Sigmoid colon (tissue), 4 donors: ENCODE data around the gene CRADD.

ENCODE experiments used
- POLR2AphosphoS5 ChIP-seq, 4 donors: sonication (generic); formaldehyde crosslinking; IDR thresholded peaks; one replicate each; pipeline ENCODE4 v1.6.1; 2017; ENCODE audit warnings: antibody characterized with exemption in 4 of 4
- TF ChIP-seq, protein P1 (sequence below), 4 experiments: fragments of 450-650 bp in 3 of 4; fragments of 200-600 bp in 1 of 4; IDR thresholded peaks; one replicate each; pipeline ENCODE4 v1.5.1; 2016 to 2019; ENCODE audit warnings: antibody characterized with exemption in 4 of 4, mild to moderate bottlenecking in 3 of 4, moderate library complexity in 2 of 4

DNA sequence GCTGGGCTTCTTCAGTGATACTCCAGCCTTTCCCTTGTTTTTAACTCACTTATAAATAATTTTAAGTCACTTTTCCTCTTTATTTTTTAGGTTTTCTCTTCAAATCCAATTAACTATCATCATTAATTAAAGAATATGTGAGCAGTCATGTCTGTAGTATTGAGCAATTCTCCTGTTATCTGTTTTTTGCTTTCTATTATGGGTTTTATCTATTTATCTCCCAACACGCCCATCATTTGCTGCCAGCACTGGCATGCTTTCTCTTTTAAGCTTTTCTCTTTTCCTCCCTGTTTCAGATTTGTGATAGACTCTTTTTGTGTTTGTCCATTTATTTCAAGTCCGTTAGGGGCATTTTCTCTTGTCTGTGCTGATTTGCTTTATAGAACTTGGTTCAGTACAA lies 72.3 kb downstream of the CRADD start:
- TF ChIP-seq, protein P1, sequence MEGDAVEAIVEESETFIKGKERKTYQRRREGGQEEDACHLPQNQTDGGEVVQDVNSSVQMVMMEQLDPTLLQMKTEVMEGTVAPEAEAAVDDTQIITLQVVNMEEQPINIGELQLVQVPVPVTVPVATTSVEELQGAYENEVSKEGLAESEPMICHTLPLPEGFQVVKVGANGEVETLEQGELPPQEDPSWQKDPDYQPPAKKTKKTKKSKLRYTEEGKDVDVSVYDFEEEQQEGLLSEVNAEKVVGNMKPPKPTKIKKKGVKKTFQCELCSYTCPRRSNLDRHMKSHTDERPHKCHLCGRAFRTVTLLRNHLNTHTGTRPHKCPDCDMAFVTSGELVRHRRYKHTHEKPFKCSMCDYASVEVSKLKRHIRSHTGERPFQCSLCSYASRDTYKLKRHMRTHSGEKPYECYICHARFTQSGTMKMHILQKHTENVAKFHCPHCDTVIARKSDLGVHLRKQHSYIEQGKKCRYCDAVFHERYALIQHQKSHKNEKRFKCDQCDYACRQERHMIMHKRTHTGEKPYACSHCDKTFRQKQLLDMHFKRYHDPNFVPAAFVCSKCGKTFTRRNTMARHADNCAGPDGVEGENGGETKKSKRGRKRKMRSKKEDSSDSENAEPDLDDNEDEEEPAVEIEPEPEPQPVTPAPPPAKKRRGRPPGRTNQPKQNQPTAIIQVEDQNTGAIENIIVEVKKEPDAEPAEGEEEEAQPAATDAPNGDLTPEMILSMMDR (IDR thresholded peaks at IDR 0.05), result no peak
- TF ChIP-seq POLR2AphosphoS5 (IDR thresholded peaks at IDR 0.05), result no peak
